Endothelial cell (in vitro differentiated cells): Measurements from ENCODE around the gene TIMM23. TPM values are rescaled to one million over a fixed set of nuclear protein-coding genes. Genes with fewer than 3 reads are reported as not detected.

Source experiments
- DNase-seq: peaks from one replicate; pipeline ENCODE4 v3.0.0; 2021; ENCODE audit warnings: low spot score
- H3K27ac Mint-ChIP-seq: one replicate; pipeline ENCODE4 v1.8.0; 2021; ENCODE audit warnings: mixed read lengths, inconsistent platforms; ENCODE audit not compliant: unreplicated experiment
- H3K27me3 Mint-ChIP-seq: one replicate; pipeline ENCODE4 v1.8.0; 2021; ENCODE audit warnings: mild to moderate bottlenecking, moderate library complexity, mixed read lengths, inconsistent platforms; ENCODE audit not compliant: unreplicated experiment
- H3K36me3 Mint-ChIP-seq: one replicate; pipeline ENCODE4 v1.8.0; 2021; ENCODE audit warnings: mild to moderate bottlenecking, low read depth, mixed read lengths, inconsistent platforms; ENCODE audit not compliant: unreplicated experiment
- H3K4me1 Mint-ChIP-seq: one replicate; pipeline ENCODE4 v1.8.0; 2021; ENCODE audit warnings: mild to moderate bottlenecking, mixed read lengths, inconsistent platforms; ENCODE audit not compliant: unreplicated experiment
- H3K4me3 Mint-ChIP-seq: one replicate; pipeline ENCODE4 v1.8.0; 2021; ENCODE audit warnings: mild to moderate bottlenecking, mixed read lengths, inconsistent platforms; ENCODE audit not compliant: unreplicated experiment
- H3K9me3 Mint-ChIP-seq: one replicate; pipeline ENCODE4 v1.8.0; 2021; ENCODE audit warnings: mixed read lengths, inconsistent platforms; ENCODE audit not compliant: unreplicated experiment
- total RNA-seq: library from RNA; stranded (reverse); fragmentation: NEBNext Ultra II Directional; extraction: Animal tissue kit (Norgen Biotek cat#: 25700); gene quantifications from one replicate; pipeline ENCODE4 v1.2.1, GENCODE V29; 2021; ENCODE audit not compliant: unreplicated experiment
- TF ChIP-seq, protein P1 (sequence below): fragments of 200-600 bp; sonication (generic); IDR thresholded peaks from one replicate; pipeline ENCODE4 v1.5.0; 2021; ENCODE audit warnings: antibody characterized with exemption; ENCODE audit not compliant: unreplicated experiment

The TIMM23 gene
- total RNA-seq, 1 donor from 2014 or later, result 57.9 TPM

DNA sequence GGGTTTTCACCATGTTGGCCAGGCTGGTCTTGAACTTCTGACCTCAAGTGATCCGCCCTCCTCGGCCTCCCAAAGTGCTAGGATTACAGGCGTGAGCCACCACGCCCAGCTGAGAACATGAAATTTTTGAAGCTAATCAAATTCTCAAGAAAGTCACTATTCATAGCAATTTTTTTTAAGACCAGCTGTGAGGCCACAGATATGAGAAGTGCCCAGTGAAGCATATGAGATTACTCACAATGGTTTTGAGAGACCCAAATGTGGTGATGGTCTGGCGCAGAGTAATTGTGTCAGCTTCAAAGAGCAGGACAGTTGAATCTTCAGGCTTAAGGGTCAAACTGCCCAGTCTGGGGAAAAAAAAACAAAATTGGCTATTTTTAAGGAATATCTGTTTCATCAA lies 41.9 kb downstream of the TIMM23 start:
- H3K4me1 Mint-ChIP-seq, result peaks cover 28% of the 10 kb centered on the region
- TF ChIP-seq, protein P1, sequence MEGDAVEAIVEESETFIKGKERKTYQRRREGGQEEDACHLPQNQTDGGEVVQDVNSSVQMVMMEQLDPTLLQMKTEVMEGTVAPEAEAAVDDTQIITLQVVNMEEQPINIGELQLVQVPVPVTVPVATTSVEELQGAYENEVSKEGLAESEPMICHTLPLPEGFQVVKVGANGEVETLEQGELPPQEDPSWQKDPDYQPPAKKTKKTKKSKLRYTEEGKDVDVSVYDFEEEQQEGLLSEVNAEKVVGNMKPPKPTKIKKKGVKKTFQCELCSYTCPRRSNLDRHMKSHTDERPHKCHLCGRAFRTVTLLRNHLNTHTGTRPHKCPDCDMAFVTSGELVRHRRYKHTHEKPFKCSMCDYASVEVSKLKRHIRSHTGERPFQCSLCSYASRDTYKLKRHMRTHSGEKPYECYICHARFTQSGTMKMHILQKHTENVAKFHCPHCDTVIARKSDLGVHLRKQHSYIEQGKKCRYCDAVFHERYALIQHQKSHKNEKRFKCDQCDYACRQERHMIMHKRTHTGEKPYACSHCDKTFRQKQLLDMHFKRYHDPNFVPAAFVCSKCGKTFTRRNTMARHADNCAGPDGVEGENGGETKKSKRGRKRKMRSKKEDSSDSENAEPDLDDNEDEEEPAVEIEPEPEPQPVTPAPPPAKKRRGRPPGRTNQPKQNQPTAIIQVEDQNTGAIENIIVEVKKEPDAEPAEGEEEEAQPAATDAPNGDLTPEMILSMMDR, result no peak

DNA sequence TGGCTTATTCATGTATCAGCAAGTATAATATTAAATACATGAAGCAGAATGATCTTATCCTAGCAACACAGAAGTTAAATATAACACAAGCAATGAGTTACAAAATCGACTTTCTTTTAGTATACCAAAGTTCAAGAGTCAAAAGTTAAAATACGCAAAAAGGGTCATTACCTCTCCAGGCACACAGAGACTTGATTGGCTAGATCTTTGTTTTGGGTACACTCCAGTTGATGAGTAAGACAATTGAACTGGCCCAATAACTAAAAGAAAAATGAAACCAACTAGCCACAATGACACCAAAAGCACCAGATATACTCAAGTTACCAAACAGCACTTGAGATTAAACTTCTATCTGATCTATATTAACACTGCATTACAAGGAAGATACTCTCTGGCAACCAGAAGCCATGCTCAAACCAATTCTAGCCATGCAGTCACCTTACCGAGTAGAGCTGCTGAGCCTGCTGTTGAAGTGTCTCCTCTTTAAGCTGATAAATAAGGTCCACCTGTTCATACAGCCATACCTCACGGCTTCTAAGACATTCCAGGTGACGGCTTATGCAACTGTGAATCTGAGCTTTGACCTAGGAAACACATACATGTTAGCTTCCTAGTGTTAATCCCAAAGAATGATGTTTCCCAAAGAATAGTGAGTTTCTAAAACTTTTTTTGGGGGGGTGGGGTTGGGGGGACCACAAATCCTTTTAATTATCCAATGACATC lies 42.6 kb downstream of the TIMM23 start:
- no peak for DNase-seq
- H3K4me1 Mint-ChIP-seq, result peaks cover 34% of the 10 kb centered on the region

More for the DNA sequence above, 41.9 kb downstream of the TIMM23 start:
- Mint-ChIP-seq H3K4me3 (no peak overlapping the region), H3K27me3 (peaks cover 1% of the 10 kb centered on the region), H3K36me3 (peaks cover 29% of the 10 kb centered on the region), H3K27ac (peak overlapping the region; percentile 18), H3K9me3 (no peaks in the 10 kb centered on the region)
- DNase-seq, result no peak

DNA sequence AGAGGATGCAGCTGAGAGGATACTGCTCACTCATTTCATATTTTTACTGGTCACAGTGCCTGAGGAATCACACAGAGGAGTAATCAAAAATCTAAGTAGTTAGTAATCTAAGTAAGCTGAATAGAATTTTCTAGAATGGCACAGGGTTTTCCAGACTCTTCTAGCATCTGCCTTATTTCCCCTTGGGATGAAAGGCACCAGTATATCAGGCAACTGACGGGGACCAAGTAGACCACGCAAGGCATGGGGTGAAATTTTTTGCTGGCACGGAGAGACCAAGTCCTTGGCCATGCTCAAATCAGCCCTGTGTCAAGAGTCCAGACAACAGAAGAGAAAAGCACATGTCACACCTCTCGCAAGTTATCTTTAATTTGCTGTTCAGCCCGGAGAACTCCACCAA lies 43.9 kb downstream of the TIMM23 start:
- Mint-ChIP-seq H3K9me3 (no peaks in the 10 kb centered on the region), H3K27ac (peak overlapping the region; percentile 18), H3K27me3 (peaks cover 1% of the 10 kb centered on the region), H3K4me1 (peaks cover 36% of the 10 kb centered on the region), H3K4me3 (no peak overlapping the region), H3K36me3 (peaks cover 13% of the 10 kb centered on the region)
- TF ChIP-seq, protein P1, result no peak
- DNase-seq, result no peak

More for the DNA sequence above, 42.6 kb downstream of the TIMM23 start:
- Mint-ChIP-seq H3K27me3 (peaks cover 1% of the 10 kb centered on the region), H3K4me3 (no peak overlapping the region), H3K9me3 (no peaks in the 10 kb centered on the region), H3K27ac (no peak overlapping the region), H3K36me3 (peaks cover 23% of the 10 kb centered on the region)
- TF ChIP-seq, protein P1, result no peak

DNA sequence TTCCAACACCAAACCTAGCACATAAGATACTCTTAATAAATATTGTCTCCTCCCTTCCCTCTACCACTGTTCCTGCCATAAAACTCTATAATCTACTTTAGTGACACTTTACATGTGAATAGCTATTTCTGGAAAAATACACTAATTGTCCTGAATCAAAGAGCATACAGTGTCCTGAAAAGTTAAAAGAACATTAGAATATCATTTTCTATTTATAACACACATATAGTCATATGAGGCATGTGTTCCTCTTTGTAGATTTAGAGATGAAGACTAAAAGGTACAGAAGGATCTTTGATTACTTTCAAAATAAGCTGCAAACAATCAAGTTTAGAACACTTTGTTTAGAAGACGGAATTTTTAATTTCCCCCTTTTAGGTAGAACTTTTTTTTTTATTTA lies 44.5 kb downstream of the TIMM23 start:
- Mint-ChIP-seq H3K4me3 (no peak overlapping the region), H3K27me3 (peaks cover 1% of the 10 kb centered on the region), H3K36me3 (peaks cover 13% of the 10 kb centered on the region), H3K4me1 (peaks cover 40% of the 10 kb centered on the region), H3K9me3 (no peaks in the 10 kb centered on the region), H3K27ac (peak overlapping the region; percentile 37)
- no peak for DNase-seq
- TF ChIP-seq, protein P1, result no peak

DNA sequence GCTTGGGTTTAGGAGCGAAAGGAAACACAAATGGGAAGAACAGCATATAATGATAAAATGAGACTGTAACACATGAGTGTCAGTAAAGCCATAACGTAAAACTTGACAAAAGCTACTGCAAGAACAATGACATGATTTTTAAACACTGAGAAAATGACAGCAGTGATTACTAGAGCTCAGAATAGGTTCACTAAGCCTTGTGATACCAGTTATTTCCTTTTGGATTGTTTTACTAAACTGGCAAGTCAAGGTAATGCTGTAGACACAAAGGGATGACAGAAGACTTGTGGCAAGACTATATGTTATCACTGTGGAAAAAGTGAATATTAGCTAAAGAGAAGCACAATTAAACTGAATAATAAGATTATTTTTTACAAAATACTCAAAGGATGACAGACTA lies 45.4 kb downstream of the TIMM23 start:
- DNase-seq, result no peak
- H3K9me3 Mint-ChIP-seq, result no peaks in the 10 kb centered on the region
- H3K4me3 Mint-ChIP-seq, result peak overlapping the region; percentile 47
- TF ChIP-seq, protein P1, result no peak
- peaks cover 1% of the 10 kb centered on the region for H3K27me3 Mint-ChIP-seq
- H3K36me3 Mint-ChIP-seq, result peaks cover 13% of the 10 kb centered on the region
- H3K27ac Mint-ChIP-seq, result peak overlapping the region; percentile 92
- H3K4me1 Mint-ChIP-seq, result peaks cover 46% of the 10 kb centered on the region
